Measurements from ENCODE around the gene ITPA. TPM values are rescaled to one million over a fixed set of nuclear protein-coding genes. Genes with fewer than 3 reads are reported as not detected.
A peak's percentile ranks its signal among the peaks of the same experiment; 100 is the strongest.
"Not testable (repeated sequence)": the region's sequence is repeated elsewhere in the genome, so short reads cannot be mapped to it uniquely, and the experiment has no call there.

Gene ITPA
- total RNA-seq, 1 experiment from 2014 or later: 104 TPM

- POLR2A ChIA-PET: no interaction called here
- TF ChIP-seq MXD4 (CRISPR knock-in tag; IDR thresholded peaks at IDR 0.05; ENCODE audit: borderline replicate concordance) (no peak), GABPB1 (CRISPR knock-in tag; IDR thresholded peaks at IDR 0.05) (0 out of 2 replicates have a peak, but pooled peaks have one; percentile 14)
- Mint-ChIP-seq H3K36me3 (peaks cover 16% of the 10 kb centered on the region), H3K27ac (no peak overlapping the region), H3K4me1 (peaks cover 13% of the 10 kb centered on the region), H3K27me3 (ENCODE audit: low read depth) (no peaks in the 10 kb centered on the region), H3K9me3 (no peaks in the 10 kb centered on the region), H3K4me3 (peak overlapping the region; percentile 88)
- ATAC-seq (no peak), DNase-seq (ENCODE audit: low spot score) (no peak)
- CTCF ChIA-PET: interaction anchor here (1.9 to 3.1 kb wide), 2 partner anchors 8 to 40 kb away, joined by 5 to 16 read pairs; no protein-coding TSS in a partner anchor
These were observed 1.0 kb downstream of the ITPA start for GRCh38 chr20:3210346-3210745.

DNA sequence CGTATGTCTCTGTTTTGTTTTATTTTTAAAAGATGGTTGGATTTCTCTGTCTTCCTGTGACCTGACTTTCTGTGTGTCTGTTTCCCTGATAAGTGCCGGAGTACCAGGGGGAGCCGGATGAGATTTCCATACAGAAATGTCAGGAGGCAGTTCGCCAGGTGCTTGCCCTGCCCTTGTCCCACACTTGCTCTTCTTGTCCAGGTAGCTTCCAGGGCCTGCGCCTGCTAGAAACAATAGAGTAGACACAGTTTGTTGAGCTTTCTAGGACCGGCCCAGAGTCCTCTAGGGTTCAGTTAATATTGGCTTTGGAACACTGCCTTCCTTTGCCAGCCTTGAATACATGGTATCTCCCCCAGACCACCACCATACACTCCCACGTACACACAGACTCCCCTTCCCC lies 3.9 kb downstream of the ITPA start:
- Mint-ChIP-seq H3K4me1 (peaks cover 12% of the 10 kb centered on the region), H3K27me3 (ENCODE audit: low read depth) (no peaks in the 10 kb centered on the region), H3K4me3 (no peak overlapping the region), H3K9me3 (no peaks in the 10 kb centered on the region), H3K36me3 (peaks cover 18% of the 10 kb centered on the region), H3K27ac (0 out of 2 replicates have a peak overlapping the region, but pooled peaks have one; percentile 71)
- no peak for ATAC-seq
- TF ChIP-seq TEAD1 (CRISPR knock-in tag; IDR thresholded peaks at IDR 0.05): no peak
- ChIA-PET POLR2A (interaction anchor here (1.3 kb wide), 1 partner anchor 26 kb away, joined by 3 read pairs; the partner anchor contains the start of gene SLC4A11), CTCF (interaction anchor here (1.2 kb wide), 1 partner anchor 37 kb away, joined by 3 read pairs; no protein-coding TSS in a partner anchor)
- DNase-seq (ENCODE audit: low spot score): no peak

GRCh38 chr20:3215359-3215917 lies 6.1 kb downstream of the ITPA start:
- H3K4me3 Mint-ChIP-seq; H3K9me3 Mint-ChIP-seq; H3K27ac Mint-ChIP-seq; ATAC-seq; DNase-seq (ENCODE audit: low spot score); H3K4me1 Mint-ChIP-seq; H3K27me3 Mint-ChIP-seq (ENCODE audit: low read depth); POLR2A ChIA-PET: not testable (repeated sequence)
- peaks cover 18% of the 10 kb centered on the region for H3K36me3 Mint-ChIP-seq
- CTCF ChIA-PET: interaction anchor here (1.1 kb wide), 1 partner anchor 33 kb away, joined by 3 read pairs; no protein-coding TSS in a partner anchor

- DNase-seq (ENCODE audit: low spot score): peak; percentile 91
- H3K4me1 Mint-ChIP-seq: no peaks in the 10 kb centered on the region
- CTCF ChIA-PET: interaction anchor here (0.5 to 2.6 kb wide), 31 partner anchors 9 to 429 kb away, joined by 3 to 30 read pairs (median 4); partner anchors contain the start of genes ITPA and SLC4A11
- no peaks in the 10 kb centered on the region for H3K9me3 Mint-ChIP-seq
- H3K27me3 Mint-ChIP-seq (ENCODE audit: low read depth): no peaks in the 10 kb centered on the region
- H3K4me3 Mint-ChIP-seq: no peak overlapping the region
- H3K36me3 Mint-ChIP-seq: peaks cover 23% of the 10 kb centered on the region
- no peak overlapping the region for H3K27ac Mint-ChIP-seq
- POLR2A ChIA-PET: interaction anchor here (0.8 to 1.1 kb wide), 2 partner anchors 17 to 32 kb away, joined by 3 to 4 read pairs; no protein-coding TSS in a partner anchor
- ATAC-seq: peak; percentile 94
- TF ChIP-seq NFE2L1 (CRISPR knock-in tag; IDR thresholded peaks at IDR 0.05): no peak
- no peak for TF ChIP-seq TP53 (CRISPR knock-in tag; IDR thresholded peaks at IDR 0.05)
- TF ChIP-seq MYBL2 (CRISPR knock-in tag; IDR thresholded peaks at IDR 0.05): 0 out of 2 replicates have a peak, but pooled peaks have one; percentile 31
- no peak for TF ChIP-seq TCF7 (CRISPR knock-in tag; IDR thresholded peaks at IDR 0.05; ENCODE audit: low read depth)
- TF ChIP-seq SMAD3 (CRISPR knock-in tag; IDR thresholded peaks at IDR 0.05; ENCODE audit: borderline replicate concordance): no peak
- no peak for TF ChIP-seq SP1 (CRISPR knock-in tag; conservative IDR thresholded peaks at IDR 0.05)
- no peak for TF ChIP-seq FOXP1 (CRISPR knock-in tag; IDR thresholded peaks at IDR 0.05; ENCODE audit: borderline replicate concordance)
- TF ChIP-seq CBFB (CRISPR knock-in tag; IDR thresholded peaks at IDR 0.05; ENCODE audit: low read depth): no peak
- TF ChIP-seq, protein P1, sequence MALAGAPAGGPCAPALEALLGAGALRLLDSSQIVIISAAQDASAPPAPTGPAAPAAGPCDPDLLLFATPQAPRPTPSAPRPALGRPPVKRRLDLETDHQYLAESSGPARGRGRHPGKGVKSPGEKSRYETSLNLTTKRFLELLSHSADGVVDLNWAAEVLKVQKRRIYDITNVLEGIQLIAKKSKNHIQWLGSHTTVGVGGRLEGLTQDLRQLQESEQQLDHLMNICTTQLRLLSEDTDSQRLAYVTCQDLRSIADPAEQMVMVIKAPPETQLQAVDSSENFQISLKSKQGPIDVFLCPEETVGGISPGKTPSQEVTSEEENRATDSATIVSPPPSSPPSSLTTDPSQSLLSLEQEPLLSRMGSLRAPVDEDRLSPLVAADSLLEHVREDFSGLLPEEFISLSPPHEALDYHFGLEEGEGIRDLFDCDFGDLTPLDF (CRISPR knock-in tag; IDR thresholded peaks at IDR 0.05): no peak
- TF ChIP-seq, protein P2, sequence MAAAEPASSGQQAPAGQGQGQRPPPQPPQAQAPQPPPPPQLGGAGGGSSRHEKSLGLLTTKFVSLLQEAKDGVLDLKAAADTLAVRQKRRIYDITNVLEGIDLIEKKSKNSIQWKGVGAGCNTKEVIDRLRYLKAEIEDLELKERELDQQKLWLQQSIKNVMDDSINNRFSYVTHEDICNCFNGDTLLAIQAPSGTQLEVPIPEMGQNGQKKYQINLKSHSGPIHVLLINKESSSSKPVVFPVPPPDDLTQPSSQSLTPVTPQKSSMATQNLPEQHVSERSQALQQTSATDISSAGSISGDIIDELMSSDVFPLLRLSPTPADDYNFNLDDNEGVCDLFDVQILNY (CRISPR knock-in tag; IDR thresholded peaks at IDR 0.05): peak; percentile 28; the same call in 1 of the 2 replicates
- TF ChIP-seq, protein P3, sequence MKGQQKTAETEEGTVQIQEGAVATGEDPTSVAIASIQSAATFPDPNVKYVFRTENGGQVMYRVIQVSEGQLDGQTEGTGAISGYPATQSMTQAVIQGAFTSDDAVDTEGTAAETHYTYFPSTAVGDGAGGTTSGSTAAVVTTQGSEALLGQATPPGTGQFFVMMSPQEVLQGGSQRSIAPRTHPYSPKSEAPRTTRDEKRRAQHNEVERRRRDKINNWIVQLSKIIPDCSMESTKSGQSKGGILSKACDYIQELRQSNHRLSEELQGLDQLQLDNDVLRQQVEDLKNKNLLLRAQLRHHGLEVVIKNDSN (CRISPR knock-in tag; IDR thresholded peaks at IDR 0.05): no peak
- TF ChIP-seq ATF1 (CRISPR knock-in tag; IDR thresholded peaks at IDR 0.05): no peak
- TF ChIP-seq ESRRA (CRISPR knock-in tag; IDR thresholded peaks at IDR 0.05; ENCODE audit: borderline replicate concordance): no peak
- no peak for TF ChIP-seq CREM (CRISPR knock-in tag; IDR thresholded peaks at IDR 0.05)
- TF ChIP-seq AFF4 (CRISPR knock-in tag; IDR thresholded peaks at IDR 0.05; ENCODE audit: borderline replicate concordance): 0 out of 2 replicates have a peak, but pooled peaks have one; percentile 50
- no peak for TF ChIP-seq HMGA2 (CRISPR knock-in tag; IDR thresholded peaks at IDR 0.05)
- no peak for TF ChIP-seq PRRX2 (CRISPR knock-in tag; IDR thresholded peaks at IDR 0.05)
These were observed 9.2 kb downstream of the ITPA start for GRCh38 chr20:3218307-3218988.
